Endothelial cell (in vitro differentiated cells): ENCODE data around the gene PRKAR2B. TPM values are rescaled to one million over a fixed set of nuclear protein-coding genes. Genes with fewer than 3 reads are reported as not detected.

ENCODE experiments used
- DNase-seq: peaks from one replicate; pipeline ENCODE4 v3.0.0; 2021; ENCODE audit warnings: low spot score
- H3K27ac Mint-ChIP-seq: one replicate; pipeline ENCODE4 v1.8.0; 2021; ENCODE audit warnings: mixed read lengths, inconsistent platforms; ENCODE audit not compliant: unreplicated experiment
- H3K27me3 Mint-ChIP-seq: one replicate; pipeline ENCODE4 v1.8.0; 2021; ENCODE audit warnings: mild to moderate bottlenecking, moderate library complexity, mixed read lengths, inconsistent platforms; ENCODE audit not compliant: unreplicated experiment
- H3K36me3 Mint-ChIP-seq: one replicate; pipeline ENCODE4 v1.8.0; 2021; ENCODE audit warnings: mild to moderate bottlenecking, low read depth, mixed read lengths, inconsistent platforms; ENCODE audit not compliant: unreplicated experiment
- H3K4me1 Mint-ChIP-seq: one replicate; pipeline ENCODE4 v1.8.0; 2021; ENCODE audit warnings: mild to moderate bottlenecking, mixed read lengths, inconsistent platforms; ENCODE audit not compliant: unreplicated experiment
- H3K4me3 Mint-ChIP-seq: one replicate; pipeline ENCODE4 v1.8.0; 2021; ENCODE audit warnings: mild to moderate bottlenecking, mixed read lengths, inconsistent platforms; ENCODE audit not compliant: unreplicated experiment
- H3K9me3 Mint-ChIP-seq: one replicate; pipeline ENCODE4 v1.8.0; 2021; ENCODE audit warnings: mixed read lengths, inconsistent platforms; ENCODE audit not compliant: unreplicated experiment
- total RNA-seq: library from RNA; stranded (reverse); fragmentation: NEBNext Ultra II Directional; extraction: Animal tissue kit (Norgen Biotek cat#: 25700); gene quantifications from one replicate; pipeline ENCODE4 v1.2.1, GENCODE V29; 2021; ENCODE audit not compliant: unreplicated experiment
- TF ChIP-seq, protein P1 (sequence below): fragments of 200-600 bp; sonication (generic); IDR thresholded peaks from one replicate; pipeline ENCODE4 v1.5.0; 2021; ENCODE audit warnings: antibody characterized with exemption; ENCODE audit not compliant: unreplicated experiment

The PRKAR2B gene
- total RNA-seq, 1 donor from 2014 or later = 28.4 TPM

DNA sequence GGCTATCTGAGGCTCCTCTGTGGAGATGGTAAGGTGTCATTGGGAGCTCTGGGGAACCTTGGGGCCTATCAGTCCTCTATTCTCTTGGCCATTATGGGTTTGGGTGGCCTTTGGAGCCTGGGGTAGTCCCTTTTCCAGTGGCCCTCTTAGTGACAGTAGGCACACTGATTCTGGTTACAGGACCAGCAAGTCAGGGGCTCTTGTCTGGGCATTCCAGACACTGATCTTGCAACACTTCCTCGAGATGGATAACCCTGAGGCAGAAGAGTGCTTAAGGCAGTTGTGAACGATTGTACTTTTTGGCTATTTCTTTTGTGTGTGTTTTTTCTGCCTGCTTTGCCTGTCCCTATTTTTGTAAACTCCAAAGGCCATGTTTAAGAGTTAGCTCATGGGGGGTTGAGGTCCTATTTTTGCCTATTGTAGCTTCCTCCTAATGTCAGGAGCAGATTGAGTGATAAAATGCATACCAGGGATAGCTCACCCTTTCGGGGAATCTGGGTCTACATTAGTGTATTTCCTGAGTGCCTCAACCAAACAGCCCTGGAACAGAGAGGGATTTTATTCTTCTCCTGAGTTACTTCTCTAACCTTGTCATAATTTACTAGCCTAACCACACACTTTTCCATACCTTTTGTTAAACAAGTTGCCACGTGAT, 61.2 kb downstream of the PRKAR2B start:
- Mint-ChIP-seq H3K9me3 (peaks cover 5% of the 10 kb centered on the region), H3K27me3 (peaks cover 2% of the 10 kb centered on the region), H3K27ac (no peak overlapping the region), H3K4me3 (no peak overlapping the region), H3K36me3 (peaks cover 5% of the 10 kb centered on the region), H3K4me1 (peaks cover 7% of the 10 kb centered on the region)
- TF ChIP-seq, protein P1, sequence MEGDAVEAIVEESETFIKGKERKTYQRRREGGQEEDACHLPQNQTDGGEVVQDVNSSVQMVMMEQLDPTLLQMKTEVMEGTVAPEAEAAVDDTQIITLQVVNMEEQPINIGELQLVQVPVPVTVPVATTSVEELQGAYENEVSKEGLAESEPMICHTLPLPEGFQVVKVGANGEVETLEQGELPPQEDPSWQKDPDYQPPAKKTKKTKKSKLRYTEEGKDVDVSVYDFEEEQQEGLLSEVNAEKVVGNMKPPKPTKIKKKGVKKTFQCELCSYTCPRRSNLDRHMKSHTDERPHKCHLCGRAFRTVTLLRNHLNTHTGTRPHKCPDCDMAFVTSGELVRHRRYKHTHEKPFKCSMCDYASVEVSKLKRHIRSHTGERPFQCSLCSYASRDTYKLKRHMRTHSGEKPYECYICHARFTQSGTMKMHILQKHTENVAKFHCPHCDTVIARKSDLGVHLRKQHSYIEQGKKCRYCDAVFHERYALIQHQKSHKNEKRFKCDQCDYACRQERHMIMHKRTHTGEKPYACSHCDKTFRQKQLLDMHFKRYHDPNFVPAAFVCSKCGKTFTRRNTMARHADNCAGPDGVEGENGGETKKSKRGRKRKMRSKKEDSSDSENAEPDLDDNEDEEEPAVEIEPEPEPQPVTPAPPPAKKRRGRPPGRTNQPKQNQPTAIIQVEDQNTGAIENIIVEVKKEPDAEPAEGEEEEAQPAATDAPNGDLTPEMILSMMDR = no peak
- DNase-seq = no peak

DNA sequence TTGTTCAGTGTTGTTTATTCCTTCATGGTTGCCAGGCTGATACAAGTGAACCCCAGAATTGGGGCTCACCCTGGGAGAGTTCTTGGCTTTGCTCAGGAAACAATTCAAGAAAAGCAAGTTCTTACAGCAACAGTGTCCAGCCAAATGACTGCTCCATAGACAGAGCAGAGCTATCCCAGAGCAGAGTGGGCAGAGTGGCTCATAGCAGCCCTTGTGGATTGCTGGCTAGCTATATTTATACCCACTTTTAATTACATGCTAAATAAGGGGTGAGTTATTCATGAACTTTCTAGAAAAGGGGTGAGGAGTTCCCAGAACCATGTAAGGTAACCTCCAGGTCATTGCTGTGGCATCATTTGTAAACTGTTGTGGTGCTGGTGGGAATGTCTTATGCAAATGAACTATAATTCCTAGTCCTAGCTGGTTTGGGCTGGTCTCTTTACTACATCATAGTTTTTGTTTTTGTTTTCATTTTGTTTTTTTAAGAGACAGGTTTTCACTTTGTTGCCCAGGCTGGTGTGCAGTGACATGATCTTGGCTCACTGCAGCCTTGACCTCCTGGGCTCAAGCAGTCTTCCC, 64.4 kb downstream of the PRKAR2B start:
- no peak for DNase-seq
- Mint-ChIP-seq H3K9me3 (no peaks in the 10 kb centered on the region), H3K4me3 (no peak overlapping the region), H3K4me1 (peaks cover 5% of the 10 kb centered on the region), H3K27me3 (peaks cover 2% of the 10 kb centered on the region), H3K36me3 (peaks cover 5% of the 10 kb centered on the region), H3K27ac (no peak overlapping the region)
- TF ChIP-seq, protein P1 = no peak

DNA sequence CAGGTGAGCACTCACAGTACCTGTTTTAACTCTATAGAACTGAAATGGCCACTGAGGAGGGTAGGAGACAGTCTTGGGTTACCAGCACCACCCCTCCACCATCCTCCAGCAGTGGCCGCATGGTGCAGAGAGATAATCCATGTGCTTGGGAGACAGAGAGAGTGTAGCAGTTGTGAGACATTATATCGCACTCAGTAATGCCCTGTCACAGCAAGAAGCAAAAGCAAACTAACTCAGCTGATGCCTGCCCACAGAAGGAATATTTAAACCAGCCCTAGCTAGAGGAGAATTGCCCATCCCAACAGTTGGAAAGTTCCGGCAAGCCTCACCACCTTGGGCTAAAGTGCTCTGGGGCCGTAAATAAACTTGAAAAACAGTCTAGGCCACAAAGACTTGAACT, 65.5 kb downstream of the PRKAR2B start:
- no peaks in the 10 kb centered on the region for H3K9me3 Mint-ChIP-seq

DNA sequence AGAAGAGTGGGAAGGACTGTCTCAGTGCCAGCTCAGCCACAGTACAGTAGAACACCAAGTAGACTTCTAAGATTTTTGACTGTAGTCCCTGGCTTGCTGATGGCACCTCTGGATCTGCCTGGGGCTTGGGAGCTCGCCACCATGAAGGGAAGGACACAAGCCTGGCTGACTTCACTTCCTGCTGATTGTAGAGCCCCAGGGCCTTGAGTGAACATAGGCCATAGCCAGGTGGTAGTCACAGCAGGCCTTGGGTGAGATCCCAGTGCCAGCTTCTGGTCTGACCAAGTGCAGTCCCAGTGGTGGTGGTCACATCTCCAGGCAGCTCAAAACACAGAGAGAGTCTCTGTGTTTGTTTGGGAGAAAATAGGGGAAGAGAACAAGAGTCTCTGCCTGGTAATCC, 66.7 kb downstream of the PRKAR2B start:
- Mint-ChIP-seq H3K4me3 (no peak overlapping the region), H3K27ac (no peak overlapping the region), H3K4me1 (peaks cover 3% of the 10 kb centered on the region), H3K36me3 (peaks cover 5% of the 10 kb centered on the region), H3K9me3 (no peaks in the 10 kb centered on the region), H3K27me3 (no peaks in the 10 kb centered on the region)
- DNase-seq = no peak
- TF ChIP-seq, protein P1 = no peak

More for the DNA sequence above, 65.5 kb downstream of the PRKAR2B start:
- Mint-ChIP-seq H3K4me3 (no peak overlapping the region), H3K36me3 (peaks cover 5% of the 10 kb centered on the region), H3K27me3 (no peaks in the 10 kb centered on the region), H3K4me1 (peaks cover 5% of the 10 kb centered on the region), H3K27ac (no peak overlapping the region)
- DNase-seq = no peak
- TF ChIP-seq, protein P1 = no peak

DNA sequence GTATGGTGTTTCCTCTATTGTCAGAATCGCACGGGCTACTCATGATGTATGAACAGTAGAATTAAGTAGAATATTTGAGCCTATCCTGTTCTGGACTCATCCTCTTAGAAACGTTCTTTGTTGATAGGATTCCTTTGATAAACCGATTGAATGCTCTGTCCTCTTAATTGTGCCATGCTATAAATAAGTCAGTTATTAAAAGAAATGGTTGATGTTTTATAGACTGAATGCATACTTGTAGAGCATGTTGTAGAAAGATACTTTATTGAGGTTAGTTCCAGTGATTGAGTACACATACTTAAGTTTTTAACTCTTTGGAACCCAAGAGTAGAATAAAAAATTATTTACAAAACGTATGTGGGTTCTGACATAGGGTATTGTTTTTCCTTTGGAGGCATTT, 69.4 kb downstream of the PRKAR2B start:
- Mint-ChIP-seq H3K4me3 (no peak overlapping the region), H3K27ac (no peak overlapping the region)

More for the DNA sequence above, 69.4 kb downstream of the PRKAR2B start:
- no peaks in the 10 kb centered on the region for H3K9me3 Mint-ChIP-seq
- peaks cover 5% of the 10 kb centered on the region for H3K36me3 Mint-ChIP-seq
- no peak for DNase-seq
- H3K4me1 Mint-ChIP-seq = peaks cover 6% of the 10 kb centered on the region
- no peaks in the 10 kb centered on the region for H3K27me3 Mint-ChIP-seq
- TF ChIP-seq, protein P1 = no peak
